ENCODE measurements around the gene RABGAP1L.

- TF ChIP-seq CTCF (IDR thresholded peaks at IDR 0.05) (no peak), POLR2A (IDR thresholded peaks at IDR 0.05) (no peak)
Observed at GRCh38 chr1:174742805-174743653, 583.7 kb downstream of the RABGAP1L start.

All from gastroesophageal sphincter (tissue), 3 donors.